IMR-90 (cell line): ENCODE results near the gene MYH10. TPM values are rescaled to one million over a fixed set of nuclear protein-coding genes. Genes with fewer than 3 reads are reported as not detected.

Experiments used
- ATAC-seq: fragments of 200-7000 bp; cut with Tn5 transposase; 2 replicates; pipeline ENCODE4 v1.9.1; 2020; ENCODE audit warnings: low read depth, mild to moderate bottlenecking, moderate library complexity
- BruUV-seq: library from RNA; stranded (reverse); fragments of 400-500 nt; replicated peaks from 2 replicates; lab custom pipeline; 2021; lab: Mats Ljungman, UMichigan
- CTCF ChIA-PET: fragments of 300-600 bp; formaldehyde crosslinking; extraction: SDS; loops from one replicate; lab custom pipeline; 2021; ENCODE audit warnings: antibody characterized with exemption; lab: Yijun Ruan, JAX
- POLR2A ChIA-PET: fragments of 300-600 bp; sonication (Branson Sonifier 250); formaldehyde crosslinking; loops from one replicate; lab custom pipeline; 2022; ENCODE audit warnings: antibody characterized with exemption; ENCODE audit not compliant: unreplicated experiment; lab: Charles Lee
- DNase-seq: peaks from one replicate; pipeline ENCODE4 v3.0.0; 2013
- H2AFZ ChIP-seq: replicated peaks from 2 replicates; pipeline ENCODE3; 2013; ENCODE audit warnings: low read length, mild to moderate bottlenecking; ENCODE audit not compliant: poor library complexity
- H2AK5ac ChIP-seq: 2 replicates; pipeline ENCODE4 v1.6.1; 2013; ENCODE audit warnings: low read depth, low read length, inconsistent platforms
- H2AK9ac ChIP-seq: replicated peaks from 2 replicates; pipeline ENCODE3; 2013; ENCODE audit warnings: mild to moderate bottlenecking, low read depth, low read length, moderate library complexity; ENCODE audit not compliant: poor library complexity
- H2BK120ac ChIP-seq: 2 replicates; pipeline ENCODE4 v1.6.1; 2013; ENCODE audit warnings: low read depth, low read length, inconsistent platforms
- H2BK15ac ChIP-seq: 3 replicates; pipeline ENCODE4 v1.6.1; 2013; ENCODE audit warnings: low read depth, low read length, inconsistent platforms
- H2BK20ac ChIP-seq: 2 replicates; pipeline ENCODE4 v1.6.1; 2013; ENCODE audit warnings: low read depth, mild to moderate bottlenecking, inconsistent platforms, low read length, moderate library complexity
- H2BK5ac ChIP-seq: 2 replicates; pipeline ENCODE4 v1.6.1; 2013; ENCODE audit warnings: mild to moderate bottlenecking, low read depth, low read length, inconsistent platforms; ENCODE audit not compliant: poor library complexity, severe bottlenecking
- H3K14ac ChIP-seq: replicated peaks from 2 replicates; pipeline ENCODE4 v1.6.1; 2013; ENCODE audit warnings: low read depth, low read length, inconsistent platforms
- H3K18ac ChIP-seq: 2 replicates; pipeline ENCODE4 v1.6.1; 2013; ENCODE audit warnings: low read depth, low read length, control low read depth
- H3K23ac ChIP-seq: 2 replicates; pipeline ENCODE4 v1.6.1; 2013; ENCODE audit warnings: low read depth, low read length, inconsistent platforms
- H3K27ac ChIP-seq: 2 replicates; pipeline ENCODE4 v1.5.1; 2013; ENCODE audit warnings: mild to moderate bottlenecking, control low read depth, low read length; ENCODE audit not compliant: insufficient read depth
- H3K27me3 ChIP-seq: 2 replicates; pipeline ENCODE4 v1.6.1; 2013; ENCODE audit warnings: low read length; ENCODE audit not compliant: control insufficient read depth, insufficient read depth
- H3K36me3 ChIP-seq: 2 replicates; pipeline ENCODE4 v1.6.1; 2013; ENCODE audit warnings: low read length, mixed read lengths; ENCODE audit not compliant: control insufficient read depth, insufficient read depth
- H3K4ac ChIP-seq: 2 replicates; pipeline ENCODE4 v1.6.1; 2013; ENCODE audit warnings: low read depth, low read length, inconsistent platforms
- H3K4me1 ChIP-seq: 2 replicates; pipeline ENCODE4 v1.6.1; 2013; ENCODE audit warnings: low read length, mixed read lengths; ENCODE audit not compliant: control insufficient read depth, insufficient read depth
- H3K4me2 ChIP-seq: 2 replicates; pipeline ENCODE4 v1.6.1; 2013; ENCODE audit warnings: low read depth, mild to moderate bottlenecking, control low read depth, low read length, moderate library complexity
- H3K4me3 ChIP-seq: 2 replicates; pipeline ENCODE4 v1.5.1; 2013; ENCODE audit warnings: low read depth, mild to moderate bottlenecking, control low read depth, low read length, moderate library complexity; ENCODE audit not compliant: insufficient read depth
- H3K56ac ChIP-seq: 2 replicates; pipeline ENCODE4 v1.6.1; 2013; ENCODE audit warnings: low read length, inconsistent platforms; ENCODE audit not compliant: insufficient read depth; ENCODE audit errors: extremely low read depth
- H3K79me1 ChIP-seq, 2 experiments: 2 replicates each; pipeline ENCODE4 v1.6.1; 2013; ENCODE audit warnings: low read length in 2 of 2, inconsistent platforms in 1 of 2, low read depth in 1 of 2
- H3K9ac ChIP-seq: 2 replicates; pipeline ENCODE4 v1.6.1; 2013; ENCODE audit warnings: low read depth, low read length, control low read depth
- H3K9me1 ChIP-seq: 2 replicates; pipeline ENCODE4 v1.6.1; 2013; ENCODE audit warnings: low read length, inconsistent platforms; ENCODE audit not compliant: insufficient read depth
- H3K9me3 ChIP-seq: 2 replicates; pipeline ENCODE4 v1.6.1; 2013; ENCODE audit warnings: low read length; ENCODE audit not compliant: control insufficient read depth, insufficient read depth
- H4K20me1 ChIP-seq: 2 replicates; pipeline ENCODE4 v1.6.1; 2013; ENCODE audit warnings: low read length, inconsistent platforms; ENCODE audit not compliant: insufficient read depth
- H4K5ac ChIP-seq: 2 replicates; pipeline ENCODE4 v1.6.1; 2013; ENCODE audit warnings: mild to moderate bottlenecking, low read depth, low read length, control low read depth
- H4K8ac ChIP-seq, 2 experiments: 2 replicates each; pipeline ENCODE4 v1.6.1; 2013; ENCODE audit warnings: low read depth in 2 of 2, low read length in 2 of 2, control low read depth in 1 of 2, inconsistent platforms in 1 of 2
- H4K91ac ChIP-seq: 2 replicates; pipeline ENCODE4 v1.6.1; 2013; ENCODE audit warnings: low read depth, low read length, inconsistent platforms; ENCODE audit not compliant: insufficient read depth
- CEBPB ChIP-seq: IDR thresholded peaks from 2 replicates; pipeline ENCODE4 v1.6.1; 2012; ENCODE audit warnings: low read depth, low read length, improper control_type of control experiment
- CHD1 ChIP-seq: IDR thresholded peaks from 2 replicates; pipeline ENCODE4 v1.6.1; 2012; ENCODE audit warnings: low read depth, low read length, improper control_type of control experiment
- WGBS, 2 experiments: methylation state at CpG; one replicate each; pipeline versions ENCODE4 v1.1.5 to v1.1.7; 2013; ENCODE audit warnings: missing lambda C conversion rate in 2 of 2; ENCODE audit not compliant: insufficient read length in 1 of 2; ENCODE audit errors: extremely low coverage in 2 of 2; 5-methylcytosine and 5-hydroxymethylcytosine counted together
- dilution Hi-C: fragments of 300-500 bp; cut with HindIII; formaldehyde crosslinking; loops from one replicate; pipeline ENCODE4 v1.14.3; 2018; ENCODE audit warnings: low sequenced_read_pairs; ENCODE audit not compliant: unreplicated experiment
- in situ Hi-C: fragments of 300-500 bp; cut with MboI; formaldehyde crosslinking; loops from 3 replicates; pipeline ENCODE4 v1.14.3; 2019; ENCODE audit warnings: low sequenced_read_pairs, inconsistent platforms, mixed read lengths
- intact Hi-C: fragments of 100-400 bp; cut with micrococcal nuclease; formaldehyde crosslinking; loops from 2 replicates; pipeline ENCODE4 v1.10.0; 2022
- polyA plus RNA-seq, 3 experiments: library from polyadenylated mRNA; depleted of rRNA; stranded (reverse); fragments of >200 nt; gene quantifications; 2 replicates each; pipeline ENCODE4 v1.2.3, GENCODE V29; 2012; ENCODE audit warnings: low replicate concordance in 1 of 3
- total RNA-seq: library from RNA; depleted of rRNA; stranded (reverse); fragments of >200 nt; gene quantifications from 2 replicates; pipeline ENCODE4 v1.2.3, GENCODE V29; 2012

Gene MYH10
- total and polyA plus RNA-seq, 2 of the 4 experiments (the other 2 are of a cell fraction), result 71.2 to 95.2 TPM

GRCh38 chr17:8644507-8644902 is 14.0 kb upstream of the MYH10 start:
- Histone ChIP-seq H2BK20ac (no peak overlapping the region), H3K23ac (no peak overlapping the region), H3K27me3 (peaks cover 8% of the 10 kb centered on the region), H3K14ac (no peak overlapping the region), H3K4me2 (no peak overlapping the region), H3K9ac (no peak overlapping the region), H4K8ac (no peak overlapping the region), H3K79me1 (no peaks in the 10 kb centered on the region), H3K4me3 (no peak overlapping the region), H4K5ac (no peak overlapping the region), H2AFZ (no peak overlapping the region), H3K27ac (no peak overlapping the region), H2BK15ac (no peak overlapping the region), H3K4me1 (peaks cover 3% of the 10 kb centered on the region; the same call in 1 of the 2 replicates), H4K20me1 (no peaks in the 10 kb centered on the region), H3K9me3 (no peaks in the 10 kb centered on the region), H3K9me1 (peaks cover 3% of the 10 kb centered on the region), H3K4ac (no peak overlapping the region), H3K18ac (no peak overlapping the region), H4K91ac (no peak overlapping the region), H2BK120ac (no peak overlapping the region), H3K36me3 (no peaks in the 10 kb centered on the region), H3K56ac (no peak overlapping the region), H2AK5ac (no peak overlapping the region), H2BK5ac (no peak overlapping the region), H2AK9ac (no peak overlapping the region)
- dilution Hi-C loops, result no loop called here
- DNase-seq (no peak), ATAC-seq (no peak)
- intact Hi-C loops, result no loop called here
- CTCF ChIA-PET, result no interaction called here
- POLR2A ChIA-PET, result no interaction called here
- in situ Hi-C loops, result no loop called here
- BruUV-seq, result no TSS peak
- TF ChIP-seq CEBPB (peak; percentile 73), CHD1 (no peak)
- no CpG with 5 or more reads among the region's 4 CpGs for WGBS, 2 experiments
